K562 (cell line): ENCODE measurements around the gene SBF1.

Source experiments
- CHD2 ChIP-seq: IDR thresholded peaks from 2 replicates; pipeline ENCODE4 v1.6.1; 2011; ENCODE audit warnings: low read depth, low read length
- DNMT1 ChIP-seq: fragments of 450-650 bp; IDR thresholded peaks from 2 replicates; pipeline ENCODE4 v1.6.1; 2016; ENCODE audit warnings: antibody characterized with exemption, mild to moderate bottlenecking
- ILF3 ChIP-seq: fragments of 450-650 bp; IDR thresholded peaks from 2 replicates; pipeline ENCODE4 v1.6.1; 2018; ENCODE audit warnings: antibody characterized with exemption, mild to moderate bottlenecking, moderate library complexity, borderline replicate concordance
- TCF15 ChIP-seq: fragments of 250-450 bp; sonication (Bioruptor Pico); IDR thresholded peaks from 2 replicates; pipeline ENCODE4 v1.8.0; 2022; ENCODE audit warnings: moderate library complexity, mild to moderate bottlenecking, inconsistent platforms

- no peak for TF ChIP-seq CHD2
- TF ChIP-seq ILF3: no peak
- TF ChIP-seq TCF15 (CRISPR knock-in tag): no peak
- TF ChIP-seq DNMT1: no peak
These were observed 32.7 kb upstream of the SBF1 start, which contains the start of gene LMF2 for GRCh38 chr22:50507421-50507990.
